ENCODE data around the gene GPSM1. TPM values are rescaled to one million over a fixed set of nuclear protein-coding genes. Genes with fewer than 3 reads are reported as not detected.

GPSM1 gene
- total RNA-seq, 6 experiments from 2014 or later = 1.3 to 4.8 (median 4.1) TPM

GRCh38 chr9:136396219-136396515 lies 68.8 kb downstream of the GPSM1 start:
- peaks cover 0 to 42% (median 10%) of the 10 kb centered on the region in 4 donors for H3K36me3 ChIP-seq
- ATAC-seq (peak in 3 of 4 donors; percentile 1 to 33 (median 10)), DNase-seq (no peak)
- no peaks in the 10 kb centered on the region for H3K27me3 ChIP-seq
- WGBS (ENCODE audit: insufficient coverage, low coverage, low lambda C conversion rate, missing lambda C conversion rate) = 10% methylated on average over 3 of the region's 4 CpGs
- intact Hi-C loops (cut with DNase I) = no loop called here
- TF ChIP-seq POLR2A (IDR thresholded peaks at IDR 0.05) = no peak
- TF ChIP-seq, protein P1, sequence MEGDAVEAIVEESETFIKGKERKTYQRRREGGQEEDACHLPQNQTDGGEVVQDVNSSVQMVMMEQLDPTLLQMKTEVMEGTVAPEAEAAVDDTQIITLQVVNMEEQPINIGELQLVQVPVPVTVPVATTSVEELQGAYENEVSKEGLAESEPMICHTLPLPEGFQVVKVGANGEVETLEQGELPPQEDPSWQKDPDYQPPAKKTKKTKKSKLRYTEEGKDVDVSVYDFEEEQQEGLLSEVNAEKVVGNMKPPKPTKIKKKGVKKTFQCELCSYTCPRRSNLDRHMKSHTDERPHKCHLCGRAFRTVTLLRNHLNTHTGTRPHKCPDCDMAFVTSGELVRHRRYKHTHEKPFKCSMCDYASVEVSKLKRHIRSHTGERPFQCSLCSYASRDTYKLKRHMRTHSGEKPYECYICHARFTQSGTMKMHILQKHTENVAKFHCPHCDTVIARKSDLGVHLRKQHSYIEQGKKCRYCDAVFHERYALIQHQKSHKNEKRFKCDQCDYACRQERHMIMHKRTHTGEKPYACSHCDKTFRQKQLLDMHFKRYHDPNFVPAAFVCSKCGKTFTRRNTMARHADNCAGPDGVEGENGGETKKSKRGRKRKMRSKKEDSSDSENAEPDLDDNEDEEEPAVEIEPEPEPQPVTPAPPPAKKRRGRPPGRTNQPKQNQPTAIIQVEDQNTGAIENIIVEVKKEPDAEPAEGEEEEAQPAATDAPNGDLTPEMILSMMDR (IDR thresholded peaks at IDR 0.05) = no peak
- no peaks in the 10 kb centered on the region for H3K9me3 ChIP-seq
- no peak overlapping the region for H3K4me3 ChIP-seq
- H3K27ac ChIP-seq = peak overlapping the region in 2 of 3 donors; percentile 77 to 78
- peaks cover 0 to 33% (median 13%) of the 10 kb centered on the region in 4 donors for H3K4me1 ChIP-seq

GRCh38 chr9:136397643-136398042 lies 70.3 kb downstream of the GPSM1 start:
- TF ChIP-seq, protein P1 (IDR thresholded peaks at IDR 0.05) = no peak
- TF ChIP-seq POLR2A (IDR thresholded peaks at IDR 0.05) = no peak
- no peak for ATAC-seq
- intact Hi-C loops (cut with DNase I) = no loop called here
- Histone ChIP-seq H3K27ac (no peak overlapping the region), H3K4me3 (no peak overlapping the region), H3K9me3 (no peaks in the 10 kb centered on the region), H3K4me1 (peaks cover 0 to 33% (median 13%) of the 10 kb centered on the region in 4 donors), H3K27me3 (no peaks in the 10 kb centered on the region), H3K36me3 (peaks cover 0 to 34% (median 10%) of the 10 kb centered on the region in 4 donors)
- WGBS (ENCODE audit: insufficient coverage, low coverage, low lambda C conversion rate, missing lambda C conversion rate) = 73% methylated on average over 6 of the region's 6 CpGs
- no peak for DNase-seq

DNA sequence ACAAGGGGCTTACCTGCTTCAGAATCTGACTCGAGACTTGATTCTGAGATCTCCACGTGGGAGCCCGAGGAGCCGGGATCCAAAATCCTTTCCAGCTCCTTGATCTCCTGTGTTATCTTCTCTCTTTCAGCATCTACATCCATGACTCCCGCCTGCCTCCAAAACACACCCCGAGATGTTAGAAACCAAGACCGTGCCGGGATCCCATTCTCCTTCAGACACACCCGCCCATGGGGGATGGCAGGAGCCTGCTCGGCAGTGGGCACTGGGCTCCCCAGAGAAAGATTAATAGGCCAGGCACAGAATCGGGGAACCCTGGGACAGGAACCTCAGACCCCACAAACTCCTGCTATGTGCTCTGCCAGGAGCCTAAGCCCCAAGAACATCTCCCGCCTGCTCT lies 70.9 kb downstream of the GPSM1 start:
- Histone ChIP-seq H3K27ac (peak overlapping the region in 2 of 3 donors; percentile 51 to 55), H3K4me3 (no peak overlapping the region), H3K4me1 (peaks cover 0 to 33% (median 13%) of the 10 kb centered on the region in 4 donors), H3K27me3 (no peaks in the 10 kb centered on the region), H3K9me3 (no peaks in the 10 kb centered on the region), H3K36me3 (peaks cover 0 to 27% (median 9%) of the 10 kb centered on the region in 4 donors)
- TF ChIP-seq, protein P1 (IDR thresholded peaks at IDR 0.05) = no peak
- TF ChIP-seq POLR2A (IDR thresholded peaks at IDR 0.05) = no peak
- DNase-seq = no peak
- WGBS (ENCODE audit: insufficient coverage, low coverage, low lambda C conversion rate, missing lambda C conversion rate) = 84% methylated on average over 5 of the region's 12 CpGs
- intact Hi-C loops (cut with DNase I) = no loop called here
- ATAC-seq = no peak

DNA sequence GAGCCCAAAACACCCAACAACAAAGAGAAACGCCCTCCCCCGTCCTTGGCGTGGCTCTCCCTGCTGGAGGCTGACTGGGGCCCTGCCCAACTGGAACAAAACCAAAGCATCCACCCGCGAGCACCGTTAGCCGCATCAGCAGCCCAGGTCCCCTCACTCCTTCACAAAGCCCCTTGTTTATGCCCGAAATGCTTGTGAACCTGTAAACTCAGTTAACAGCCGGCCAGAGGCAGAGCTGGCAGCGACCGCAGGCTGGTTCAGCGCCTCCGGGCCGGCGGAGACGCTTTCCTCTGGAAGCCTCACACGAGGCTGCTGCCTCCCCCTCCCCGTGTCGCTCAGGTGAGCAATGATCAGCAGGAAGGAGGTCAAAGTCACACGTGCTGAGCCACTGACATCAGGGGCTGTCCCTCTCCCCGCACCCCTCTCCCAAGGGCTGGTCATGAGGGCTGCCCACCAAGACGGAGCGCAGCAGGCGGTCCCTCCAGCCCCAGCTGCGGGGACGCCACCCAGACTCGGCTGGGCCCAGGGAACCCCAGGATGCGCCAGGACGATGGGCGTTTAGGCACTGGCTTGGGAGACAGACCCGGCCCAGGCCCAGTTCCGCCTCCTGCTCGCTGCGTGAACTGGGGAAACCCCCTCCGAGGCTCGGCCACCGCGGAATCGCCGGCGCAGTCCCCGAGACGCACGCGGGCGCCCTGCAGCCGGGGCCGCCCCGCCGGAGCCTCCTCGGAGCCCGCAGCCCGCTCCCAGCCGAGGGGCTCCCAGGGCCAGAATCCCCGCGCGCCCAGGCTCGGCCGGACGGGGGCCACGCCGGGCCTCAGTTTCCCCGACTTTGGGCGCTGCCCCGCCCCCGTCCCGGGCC lies 72.1 kb downstream of the GPSM1 start:
- ATAC-seq (peak; percentile 5 to 33 (median 12)), DNase-seq (peak in 1 of 3 donors; percentile 62)
- Histone ChIP-seq H3K36me3 (peaks cover 0 to 20% (median 8%) of the 10 kb centered on the region in 4 donors), H3K27ac (peak overlapping the region; percentile 23 to 55 (median 51)), H3K4me3 (peak overlapping the region; percentile 96 to 99 (median 97)), H3K27me3 (no peaks in the 10 kb centered on the region), H3K4me1 (peaks cover 0 to 33% (median 13%) of the 10 kb centered on the region in 4 donors), H3K9me3 (no peaks in the 10 kb centered on the region)
- TF ChIP-seq, protein P1 (IDR thresholded peaks at IDR 0.05) = no peak
- TF ChIP-seq POLR2A (IDR thresholded peaks at IDR 0.05) = no peak
- intact Hi-C loops (cut with DNase I) = no loop called here
- WGBS (ENCODE audit: insufficient coverage, low coverage, low lambda C conversion rate, missing lambda C conversion rate) = 5% methylated on average over 4 of the region's 67 CpGs
